Stimulated activated memory B cell treated with anti-CD40 and anti-IgM and Interleukin-4, amounts not matched to agents 10 μg/mL and 1 μg/mL and 100 μg/mL, for 72 hours (primary cell): ENCODE results near the gene PDIA4.

Experiments used
- ATAC-seq: fragments of 150-1000 bp; cut with Tn5 transposase; 2 replicates; pipeline ENCODE4 v1.10.0; 2021
- H3K27ac Mint-ChIP-seq: one replicate; pipeline ENCODE4 v1.8.0; 2022; ENCODE audit warnings: mild to moderate bottlenecking, mixed read lengths
- H3K27me3 Mint-ChIP-seq: one replicate; pipeline ENCODE4 v1.8.0; 2022; ENCODE audit warnings: mixed read lengths
- H3K36me3 Mint-ChIP-seq: one replicate; pipeline ENCODE4 v1.8.0; 2022; ENCODE audit warnings: mixed read lengths
- H3K4me1 Mint-ChIP-seq: one replicate; pipeline ENCODE4 v1.8.0; 2022; ENCODE audit warnings: mixed read lengths
- H3K4me3 Mint-ChIP-seq: one replicate; pipeline ENCODE4 v1.8.0; 2022; ENCODE audit warnings: mild to moderate bottlenecking, moderate library complexity, mixed read lengths
- H3K9me3 Mint-ChIP-seq: one replicate; pipeline ENCODE4 v1.8.0; 2022; ENCODE audit warnings: mixed read lengths

PDIA4 gene

GRCh38 chr7:148975896-148976295 lies 52.4 kb downstream of the PDIA4 start:
- Mint-ChIP-seq H3K4me3 (no peak overlapping the region), H3K9me3 (no peaks in the 10 kb centered on the region), H3K27me3 (peaks cover 18% of the 10 kb centered on the region), H3K36me3 (no peaks in the 10 kb centered on the region), H3K4me1 (peaks cover 8% of the 10 kb centered on the region), H3K27ac (no peak overlapping the region)
- no peak for ATAC-seq

- H3K27ac Mint-ChIP-seq: no peak overlapping the region
- no peak overlapping the region for H3K4me3 Mint-ChIP-seq
- no peaks in the 10 kb centered on the region for H3K36me3 Mint-ChIP-seq
- ATAC-seq: no peak
- H3K4me1 Mint-ChIP-seq: peaks cover 8% of the 10 kb centered on the region
- no peaks in the 10 kb centered on the region for H3K9me3 Mint-ChIP-seq
- peaks cover 18% of the 10 kb centered on the region for H3K27me3 Mint-ChIP-seq
Measured at GRCh38 chr7:148973256-148973655, 55.0 kb downstream of the PDIA4 start.

GRCh38 chr7:148972375-148972774 lies 55.9 kb downstream of the PDIA4 start:
- ATAC-seq: no peak
- no peaks in the 10 kb centered on the region for H3K9me3 Mint-ChIP-seq
- peaks cover 8% of the 10 kb centered on the region for H3K4me1 Mint-ChIP-seq
- no peak overlapping the region for H3K4me3 Mint-ChIP-seq
- no peaks in the 10 kb centered on the region for H3K36me3 Mint-ChIP-seq
- peaks cover 18% of the 10 kb centered on the region for H3K27me3 Mint-ChIP-seq
- no peak overlapping the region for H3K27ac Mint-ChIP-seq

GRCh38 chr7:148967602-148968001 lies 60.7 kb downstream of the PDIA4 start:
- Mint-ChIP-seq H3K36me3 (no peaks in the 10 kb centered on the region), H3K4me3 (no peak overlapping the region)
- no peak for ATAC-seq

GRCh38 chr7:148967032-148967372 lies 61.3 kb downstream of the PDIA4 start:
- H3K9me3 Mint-ChIP-seq: no peaks in the 10 kb centered on the region
- peaks cover 30% of the 10 kb centered on the region for H3K4me1 Mint-ChIP-seq

More at GRCh38 chr7:148967602-148968001, 60.7 kb downstream of the PDIA4 start:
- H3K4me1 Mint-ChIP-seq: peaks cover 33% of the 10 kb centered on the region
- H3K27me3 Mint-ChIP-seq: peaks cover 9% of the 10 kb centered on the region
- H3K27ac Mint-ChIP-seq: no peak overlapping the region
- H3K9me3 Mint-ChIP-seq: no peaks in the 10 kb centered on the region

GRCh38 chr7:148964483-148965267 lies 63.6 kb downstream of the PDIA4 start:
- Mint-ChIP-seq H3K4me3 (peak overlapping the region; percentile 8), H3K4me1 (peaks cover 30% of the 10 kb centered on the region), H3K9me3 (no peaks in the 10 kb centered on the region), H3K27me3 (no peaks in the 10 kb centered on the region), H3K27ac (peak overlapping the region; percentile 90), H3K36me3 (no peaks in the 10 kb centered on the region)
- no peak for ATAC-seq

More at GRCh38 chr7:148967032-148967372, 61.3 kb downstream of the PDIA4 start:
- Mint-ChIP-seq H3K36me3 (no peaks in the 10 kb centered on the region), H3K4me3 (peak overlapping the region; percentile 86), H3K27ac (peak overlapping the region; percentile 79), H3K27me3 (peaks cover 3% of the 10 kb centered on the region)
- no peak for ATAC-seq

GRCh38 chr7:148963583-148964482 lies 64.5 kb downstream of the PDIA4 start:
- H3K27me3 Mint-ChIP-seq: no peaks in the 10 kb centered on the region
- H3K9me3 Mint-ChIP-seq: no peaks in the 10 kb centered on the region
- peaks cover 30% of the 10 kb centered on the region for H3K4me1 Mint-ChIP-seq
- peak overlapping the region; percentile 90 for H3K27ac Mint-ChIP-seq
- peak overlapping the region; percentile 89 for H3K4me3 Mint-ChIP-seq
- no peaks in the 10 kb centered on the region for H3K36me3 Mint-ChIP-seq
- ATAC-seq: no peak

- H3K27ac Mint-ChIP-seq: peak overlapping the region; percentile 90
- H3K36me3 Mint-ChIP-seq: no peaks in the 10 kb centered on the region
- H3K4me3 Mint-ChIP-seq: peak overlapping the region; percentile 89
- no peaks in the 10 kb centered on the region for H3K27me3 Mint-ChIP-seq
- no peaks in the 10 kb centered on the region for H3K9me3 Mint-ChIP-seq
- peak; percentile 76 for ATAC-seq
- H3K4me1 Mint-ChIP-seq: peaks cover 30% of the 10 kb centered on the region
Measured at GRCh38 chr7:148962823-148963582, 65.3 kb downstream of the PDIA4 start.

GRCh38 chr7:148962440-148962822 lies 65.9 kb downstream of the PDIA4 start:
- Mint-ChIP-seq H3K27ac (peak overlapping the region; percentile 90), H3K4me3 (peak overlapping the region; percentile 89), H3K36me3 (no peaks in the 10 kb centered on the region), H3K9me3 (no peaks in the 10 kb centered on the region), H3K27me3 (no peaks in the 10 kb centered on the region), H3K4me1 (peaks cover 30% of the 10 kb centered on the region)
- ATAC-seq: no peak

GRCh38 chr7:148959726-148960125 lies 68.6 kb downstream of the PDIA4 start:
- Mint-ChIP-seq H3K4me1 (peaks cover 18% of the 10 kb centered on the region), H3K4me3 (no peak overlapping the region), H3K36me3 (no peaks in the 10 kb centered on the region), H3K27ac (no peak overlapping the region), H3K27me3 (no peaks in the 10 kb centered on the region), H3K9me3 (no peaks in the 10 kb centered on the region)
- ATAC-seq: no peak

- no peak for ATAC-seq
- Mint-ChIP-seq H3K27ac (no peak overlapping the region), H3K9me3 (no peaks in the 10 kb centered on the region), H3K4me3 (no peak overlapping the region), H3K4me1 (peaks cover 6% of the 10 kb centered on the region), H3K36me3 (no peaks in the 10 kb centered on the region), H3K27me3 (no peaks in the 10 kb centered on the region)
Measured at GRCh38 chr7:148958061-148958460, 70.2 kb downstream of the PDIA4 start.

GRCh38 chr7:148954766-148955165 lies 73.5 kb downstream of the PDIA4 start:
- Mint-ChIP-seq H3K4me3 (no peak overlapping the region), H3K9me3 (no peaks in the 10 kb centered on the region), H3K36me3 (no peaks in the 10 kb centered on the region), H3K27ac (no peak overlapping the region), H3K4me1 (no peaks in the 10 kb centered on the region), H3K27me3 (no peaks in the 10 kb centered on the region)
- no peak for ATAC-seq

GRCh38 chr7:148953676-148954075 lies 74.6 kb downstream of the PDIA4 start:
- Mint-ChIP-seq H3K36me3 (no peaks in the 10 kb centered on the region), H3K27me3 (no peaks in the 10 kb centered on the region), H3K9me3 (no peaks in the 10 kb centered on the region)

More at GRCh38 chr7:148953676-148954075, 74.6 kb downstream of the PDIA4 start:
- Mint-ChIP-seq H3K27ac (no peak overlapping the region), H3K4me1 (no peaks in the 10 kb centered on the region), H3K4me3 (no peak overlapping the region)
- no peak for ATAC-seq
